Neural cell (in vitro differentiated cells): ENCODE data around the gene CAMK2A.

Experiments used
- EP300 ChIP-seq: fragments of 450-650 bp; conservative IDR thresholded peaks from 2 replicates; pipeline ENCODE4 v1.6.1; 2014; ENCODE audit warnings: antibody characterized with exemption, mild to moderate bottlenecking, moderate library complexity; ENCODE audit not compliant: poor library complexity, severe bottlenecking
- POLR2AphosphoS5 ChIP-seq: IDR thresholded peaks from 2 replicates; pipeline ENCODE4 v1.6.1; 2012
- SMC3 ChIP-seq: fragments of 450-650 bp; conservative IDR thresholded peaks from 2 replicates; pipeline ENCODE4 v1.6.1; 2014; ENCODE audit warnings: antibody characterized with exemption, mild to moderate bottlenecking, moderate library complexity; ENCODE audit not compliant: poor library complexity
- TF ChIP-seq, protein P1 (sequence below): fragments of 450-650 bp; IDR thresholded peaks from 2 replicates; pipeline ENCODE4 v1.5.1; 2014; ENCODE audit warnings: antibody characterized with exemption, mild to moderate bottlenecking, moderate library complexity; ENCODE audit not compliant: poor library complexity, severe bottlenecking

DNA sequence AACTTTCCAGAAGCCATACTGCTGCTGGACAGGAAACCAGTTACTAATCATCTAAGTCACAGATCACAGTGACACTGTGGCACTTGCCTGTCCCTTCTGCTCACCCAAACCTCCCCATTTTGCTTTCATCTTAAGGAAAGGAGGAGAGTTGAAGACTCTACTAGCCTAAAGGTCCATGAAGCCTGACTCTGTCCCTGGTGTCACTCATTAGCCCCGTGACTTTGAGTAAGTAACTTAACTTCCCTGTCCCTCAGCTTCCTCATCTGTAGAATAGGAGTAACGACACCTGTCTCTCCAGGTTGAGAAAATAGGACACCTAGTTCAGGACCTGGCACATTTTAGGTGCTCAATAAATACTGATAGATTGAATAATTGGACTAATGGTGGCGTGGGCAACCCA, 100.2 kb downstream of the CAMK2A start:
- TF ChIP-seq, protein P1, sequence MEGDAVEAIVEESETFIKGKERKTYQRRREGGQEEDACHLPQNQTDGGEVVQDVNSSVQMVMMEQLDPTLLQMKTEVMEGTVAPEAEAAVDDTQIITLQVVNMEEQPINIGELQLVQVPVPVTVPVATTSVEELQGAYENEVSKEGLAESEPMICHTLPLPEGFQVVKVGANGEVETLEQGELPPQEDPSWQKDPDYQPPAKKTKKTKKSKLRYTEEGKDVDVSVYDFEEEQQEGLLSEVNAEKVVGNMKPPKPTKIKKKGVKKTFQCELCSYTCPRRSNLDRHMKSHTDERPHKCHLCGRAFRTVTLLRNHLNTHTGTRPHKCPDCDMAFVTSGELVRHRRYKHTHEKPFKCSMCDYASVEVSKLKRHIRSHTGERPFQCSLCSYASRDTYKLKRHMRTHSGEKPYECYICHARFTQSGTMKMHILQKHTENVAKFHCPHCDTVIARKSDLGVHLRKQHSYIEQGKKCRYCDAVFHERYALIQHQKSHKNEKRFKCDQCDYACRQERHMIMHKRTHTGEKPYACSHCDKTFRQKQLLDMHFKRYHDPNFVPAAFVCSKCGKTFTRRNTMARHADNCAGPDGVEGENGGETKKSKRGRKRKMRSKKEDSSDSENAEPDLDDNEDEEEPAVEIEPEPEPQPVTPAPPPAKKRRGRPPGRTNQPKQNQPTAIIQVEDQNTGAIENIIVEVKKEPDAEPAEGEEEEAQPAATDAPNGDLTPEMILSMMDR = no peak
- TF ChIP-seq POLR2AphosphoS5 = no peak
- no peak for TF ChIP-seq EP300
- no peak for TF ChIP-seq SMC3
